HG03045 (cell line): ENCODE data around the gene GOT2.
"Not testable (repeated sequence)": the region's sequence is repeated elsewhere in the genome, so short reads cannot be mapped to it uniquely, and the experiment has no call there.

Experiments used
- ATAC-seq: cut with Tn5 transposase; IDR thresholded peaks from one replicate; pipeline ENCODE4 v1.9.1; 2021; ENCODE audit warnings: mild to moderate bottlenecking, moderate library complexity; ENCODE audit not compliant: unreplicated experiment

The GOT2 gene

DNA sequence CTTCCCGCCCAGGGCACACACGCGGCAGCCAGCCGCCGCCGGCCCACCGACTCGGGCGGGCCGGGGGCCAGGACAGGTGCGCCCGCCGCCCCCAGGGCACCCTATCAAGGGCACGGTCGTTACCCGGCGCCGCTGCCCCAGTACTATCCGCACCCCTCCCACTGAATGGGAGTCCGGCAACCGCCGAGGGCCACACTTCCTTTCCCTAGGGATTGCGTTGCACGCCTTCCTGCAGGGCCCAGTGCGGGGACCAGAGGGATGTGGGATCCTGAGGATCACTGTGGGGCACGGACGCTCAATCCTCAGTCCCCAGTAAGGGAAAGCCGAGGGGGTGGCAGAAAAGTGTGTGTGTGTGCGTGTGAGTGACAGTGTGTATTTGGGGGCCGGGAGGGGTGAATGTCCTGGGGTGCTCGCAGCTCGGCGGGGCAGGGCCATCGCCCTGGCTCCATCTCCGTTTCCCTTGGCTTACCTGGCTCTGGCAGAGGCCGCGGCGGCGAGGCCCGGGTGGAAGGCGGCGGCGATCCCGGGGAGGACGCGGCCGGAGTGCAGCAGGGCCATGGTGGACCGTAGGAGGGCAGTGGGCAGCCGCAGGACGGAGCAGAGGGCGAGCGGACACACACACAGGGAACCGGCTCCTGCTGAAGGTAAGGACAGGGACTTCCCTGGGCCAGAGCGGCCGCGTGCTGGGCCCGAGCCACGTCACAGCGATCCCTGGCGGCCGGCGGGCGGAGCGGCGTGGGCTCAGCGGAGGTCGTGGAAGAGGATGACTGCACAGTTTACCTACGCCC lies at the start of gene GOT2:
Gene GOT2, minus strand, starts transcription at position 646 of the 788 bp plus-strand sequence. Its CDS starts 88 bp downstream, at position 558.
- ATAC-seq: peak; percentile 96

DNA sequence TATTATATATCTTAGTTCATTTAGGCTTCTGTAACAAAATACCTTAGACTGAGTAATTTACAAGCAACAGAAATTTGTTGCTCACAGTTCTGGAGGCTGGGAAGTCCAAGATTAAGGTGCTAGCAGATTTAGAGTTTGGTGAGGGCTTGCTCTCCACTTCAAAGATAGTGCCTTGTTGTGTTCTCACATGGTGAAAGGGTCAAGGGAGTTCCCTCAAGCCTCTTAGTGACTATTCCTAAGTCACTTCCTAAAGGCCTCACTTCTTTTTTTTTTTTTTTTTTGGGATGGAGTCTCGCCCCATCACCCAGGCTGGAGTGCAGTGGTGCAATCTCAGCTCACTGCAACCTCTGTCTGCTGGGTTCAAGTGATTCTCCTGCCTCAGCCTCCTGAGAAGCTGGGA lies 45.2 kb upstream of the GOT2 start:
- ATAC-seq: not testable (repeated sequence)

DNA sequence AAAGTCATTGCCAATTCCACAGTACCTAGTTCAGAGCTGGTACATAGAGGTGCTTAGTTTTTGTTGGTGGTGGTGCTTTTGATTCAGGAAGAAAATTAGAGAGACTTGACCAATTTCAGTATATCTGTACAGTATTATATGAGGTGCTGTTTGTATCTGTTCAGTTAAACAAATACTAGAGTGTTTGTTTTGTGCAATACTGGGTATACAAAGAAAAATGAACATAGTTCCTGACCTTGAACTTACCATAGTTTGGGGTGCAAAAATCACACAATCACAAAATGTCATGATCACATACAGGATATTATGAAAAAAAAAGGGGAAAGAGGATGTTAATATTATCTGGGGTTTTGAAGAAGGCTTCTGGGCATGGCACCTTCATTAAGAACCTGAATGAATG lies 39.8 kb upstream of the GOT2 start:
- no peak for ATAC-seq

DNA sequence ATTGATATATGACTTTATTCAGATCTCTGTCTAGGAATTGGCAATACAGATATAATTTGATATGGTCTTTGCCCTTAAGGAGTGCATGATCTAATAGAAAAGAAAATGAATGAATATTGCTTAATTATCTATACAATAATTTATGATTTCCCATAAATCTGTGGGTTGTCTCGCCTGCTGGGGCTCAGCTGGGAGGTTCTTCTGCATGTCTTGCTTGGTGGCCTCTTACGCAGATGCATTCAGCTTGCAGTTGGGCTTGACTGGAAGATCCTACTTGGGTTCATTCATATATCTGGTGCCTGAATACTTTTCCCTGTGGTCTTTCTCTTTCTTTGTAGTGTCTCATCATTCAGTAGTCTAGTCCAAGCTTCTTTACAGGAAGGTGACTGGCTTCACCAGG lies 34.0 kb upstream of the GOT2 start:
- no peak for ATAC-seq

DNA sequence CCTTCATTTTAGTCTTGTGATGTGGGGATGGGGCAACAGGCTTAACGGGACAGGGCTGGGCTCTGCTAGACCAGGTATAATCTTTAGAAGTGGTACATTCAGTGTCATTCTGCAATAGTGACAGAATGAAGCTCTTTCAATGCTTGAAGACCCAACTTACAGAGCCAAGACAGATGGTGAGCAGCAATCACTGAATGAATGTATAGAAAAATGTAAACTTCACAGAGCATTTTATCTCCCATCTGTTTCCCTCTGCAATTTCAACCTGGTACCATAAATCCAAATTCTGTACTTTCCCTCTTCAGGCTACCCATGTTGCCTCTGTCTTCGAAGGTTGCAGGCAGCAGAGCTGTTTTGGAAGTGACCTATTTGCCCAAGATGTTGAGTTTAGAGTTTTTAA lies 33.5 kb upstream of the GOT2 start:
- ATAC-seq: no peak

DNA sequence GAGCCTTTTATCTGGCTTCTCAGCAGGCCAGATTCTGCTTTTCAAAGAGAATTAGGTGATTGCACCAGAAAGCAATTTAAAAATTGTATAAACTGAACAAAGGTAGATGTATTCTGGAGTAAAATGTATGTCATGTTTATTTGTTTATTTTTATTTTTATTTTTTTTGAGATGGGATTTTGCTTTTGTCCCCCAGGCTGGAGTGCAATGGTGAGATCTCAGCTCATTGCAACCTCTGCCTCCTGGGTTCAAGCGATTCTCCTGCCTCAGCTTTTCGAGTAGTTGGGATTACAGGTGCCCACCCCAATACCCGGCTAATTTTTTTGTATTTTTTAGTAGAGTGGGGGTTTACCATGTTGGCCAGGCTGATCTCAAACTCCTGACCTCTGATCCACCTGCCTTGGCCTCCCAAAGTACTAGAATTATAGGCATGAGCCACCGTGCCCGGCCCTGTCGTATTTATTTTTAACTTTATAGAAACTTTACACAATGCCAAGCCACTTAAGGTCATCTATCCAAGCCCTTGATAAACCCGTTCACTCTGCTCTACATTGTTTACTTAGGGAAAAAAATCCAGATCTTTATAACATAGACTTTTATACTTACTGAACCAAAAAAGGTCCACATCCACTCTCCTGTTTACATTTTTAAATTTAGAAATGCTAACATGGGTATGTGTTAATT lies 22.7 kb upstream of the GOT2 start:
- ATAC-seq: no peak

DNA sequence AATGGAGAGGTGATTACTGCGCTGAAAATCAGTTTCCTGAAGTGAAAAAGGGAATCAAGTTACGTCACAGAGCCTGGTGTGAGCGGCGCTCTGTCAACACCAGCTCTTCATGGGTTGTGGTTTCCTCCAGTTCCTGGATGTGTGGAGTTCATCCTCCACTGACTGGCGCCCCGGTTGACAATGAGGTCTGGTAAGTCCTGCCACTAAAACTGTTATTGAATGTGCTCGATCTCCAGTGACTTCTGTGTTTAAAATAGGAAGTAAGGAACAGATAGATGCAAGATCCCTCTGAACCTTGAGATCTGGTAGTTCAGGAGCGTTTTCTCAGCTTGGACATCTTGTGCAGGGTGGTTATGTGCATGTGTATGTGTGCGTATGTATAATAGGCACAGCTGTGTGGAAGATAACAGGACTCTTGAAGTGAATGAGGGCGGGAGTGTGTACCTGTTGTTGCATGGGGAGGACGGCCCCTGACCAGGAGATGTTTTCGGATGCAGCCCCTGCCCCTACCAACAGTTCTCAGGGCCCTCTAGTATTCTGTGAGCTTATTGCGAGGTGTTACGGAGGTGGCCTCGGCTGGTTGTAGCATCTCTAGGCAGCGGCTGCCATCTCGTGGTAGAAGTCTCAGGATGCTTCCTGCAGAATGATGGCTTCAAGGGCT lies 22.0 kb upstream of the GOT2 start:
- peak; percentile 93 for ATAC-seq

DNA sequence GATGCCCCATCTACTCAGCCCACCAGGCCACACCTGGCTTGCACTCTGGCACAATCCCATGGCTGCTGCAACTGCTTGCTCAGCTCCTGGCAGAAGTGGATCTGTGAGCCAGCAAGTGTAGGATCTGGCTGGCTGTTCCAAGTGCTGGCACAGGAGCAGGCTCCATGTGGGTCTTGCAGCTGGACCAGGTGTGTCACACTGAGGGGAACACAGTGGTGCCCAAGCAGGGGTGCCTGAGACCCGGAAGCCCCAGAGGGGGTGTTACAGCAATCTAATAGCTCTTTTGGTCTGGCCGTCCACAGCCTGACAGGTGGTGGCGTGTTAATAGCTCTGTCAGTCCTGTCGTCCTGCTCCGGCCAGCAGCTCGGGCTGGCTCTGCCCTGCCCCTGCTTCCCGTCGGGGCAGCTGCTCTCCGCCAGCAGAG lies 19.6 kb upstream of the GOT2 start:
- no peak for ATAC-seq

DNA sequence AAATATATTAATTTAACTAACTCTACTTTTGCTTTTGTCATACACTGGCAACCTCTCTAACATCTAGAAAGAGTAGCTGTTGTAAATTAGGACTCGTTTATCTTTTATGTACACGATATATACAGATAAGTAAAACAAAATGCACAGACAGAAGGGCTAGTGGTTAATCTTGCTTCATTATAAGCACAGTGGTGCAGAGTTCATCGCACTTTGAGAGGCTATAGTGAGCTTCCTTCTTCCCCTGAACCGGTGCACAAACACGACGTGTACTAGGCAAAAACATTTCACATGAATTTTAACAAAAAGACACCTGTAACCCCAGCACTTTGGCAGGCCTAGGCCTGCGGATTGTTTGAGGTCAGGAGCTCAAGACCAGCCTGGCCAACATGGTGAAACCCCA lies 10.4 kb upstream of the GOT2 start:
- no peak for ATAC-seq

DNA sequence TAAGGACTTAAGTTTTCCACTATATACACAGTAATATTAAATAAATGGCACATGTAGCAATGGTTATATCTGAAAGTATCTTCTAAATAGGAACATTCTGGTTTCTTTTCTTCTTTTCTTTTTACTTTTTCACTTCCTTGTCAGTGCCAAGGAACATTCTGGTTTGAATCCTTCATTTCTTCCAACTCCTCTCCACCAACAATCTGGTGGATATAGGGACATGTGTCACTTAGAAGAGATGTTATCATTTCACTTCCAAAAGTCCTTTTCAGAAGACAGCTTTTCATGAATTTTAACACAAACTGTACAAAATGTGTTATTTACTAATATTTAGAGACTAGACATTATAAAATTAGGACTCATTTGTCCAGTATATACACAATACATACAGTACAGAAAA lies 7.9 kb upstream of the GOT2 start:
- no peak for ATAC-seq

DNA sequence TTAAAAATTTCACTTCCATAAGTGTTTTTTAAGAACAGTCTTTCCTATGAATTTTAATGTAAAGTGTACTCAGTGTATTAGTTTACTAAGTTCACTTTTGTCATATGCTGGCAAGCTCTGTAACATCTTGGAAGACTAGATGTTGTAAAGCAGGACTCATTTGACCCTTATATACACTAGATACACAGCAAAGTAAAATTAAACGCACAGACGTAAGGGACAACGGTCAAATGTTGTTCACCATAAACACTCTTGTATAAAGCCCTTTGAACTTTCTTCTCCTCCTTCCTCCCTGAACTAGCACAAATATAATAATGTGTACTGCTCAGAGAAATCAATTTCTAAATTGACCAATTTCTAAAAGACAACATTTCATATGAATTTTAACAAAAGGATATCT lies 7.0 kb upstream of the GOT2 start:
- ATAC-seq: no peak

DNA sequence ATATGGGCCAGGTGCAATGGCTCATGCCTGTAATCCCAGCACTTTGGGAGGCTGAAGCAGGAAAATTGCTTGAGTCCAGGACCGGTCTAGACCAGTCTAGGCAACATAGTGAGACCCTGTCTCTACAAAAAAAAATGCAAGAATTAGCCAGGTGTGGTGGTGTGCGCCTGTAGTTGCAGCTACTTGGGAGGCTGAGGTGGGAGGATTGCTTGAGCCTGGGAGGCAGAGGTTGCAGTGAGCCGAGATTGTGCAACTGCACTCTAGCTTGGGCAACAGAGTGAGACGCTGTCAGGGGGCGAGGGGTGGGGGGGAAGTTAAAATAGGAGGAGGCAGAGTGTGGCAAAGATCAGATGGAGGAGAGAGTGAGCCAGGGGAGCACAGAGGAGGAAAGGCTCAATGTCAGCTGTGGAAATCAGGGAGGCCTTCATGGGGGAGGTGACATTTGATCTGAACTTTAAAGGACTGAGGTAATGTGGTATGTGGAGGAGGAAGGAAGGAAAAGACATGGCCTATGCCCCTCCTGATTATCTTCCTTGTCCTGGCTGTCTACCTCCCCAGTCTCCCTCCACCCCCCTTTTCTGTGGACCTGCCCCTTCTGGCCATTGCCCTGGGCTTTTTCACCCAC lies 4.7 kb upstream of the GOT2 start:
- ATAC-seq: no peak

DNA sequence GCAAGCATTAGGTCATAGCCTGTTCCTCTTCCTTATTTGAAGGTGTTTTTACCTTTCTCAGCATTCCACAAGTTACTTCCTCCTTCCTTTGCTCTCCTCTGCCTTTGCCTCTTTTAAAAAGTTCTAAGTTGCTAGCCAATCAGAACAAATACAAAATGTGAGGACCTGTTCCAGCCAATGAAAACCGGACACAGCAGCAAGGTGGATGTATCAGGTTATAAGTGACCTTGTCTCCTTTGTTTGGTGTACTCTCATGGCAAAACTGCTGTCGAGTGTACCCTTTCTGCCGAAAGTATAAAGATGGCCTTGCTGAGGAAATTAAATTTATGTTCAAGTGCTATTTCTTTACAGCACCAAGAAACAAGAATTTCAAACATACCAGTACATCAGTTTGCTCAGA lies 2.2 kb upstream of the GOT2 start:
- not testable (repeated sequence) for ATAC-seq

DNA sequence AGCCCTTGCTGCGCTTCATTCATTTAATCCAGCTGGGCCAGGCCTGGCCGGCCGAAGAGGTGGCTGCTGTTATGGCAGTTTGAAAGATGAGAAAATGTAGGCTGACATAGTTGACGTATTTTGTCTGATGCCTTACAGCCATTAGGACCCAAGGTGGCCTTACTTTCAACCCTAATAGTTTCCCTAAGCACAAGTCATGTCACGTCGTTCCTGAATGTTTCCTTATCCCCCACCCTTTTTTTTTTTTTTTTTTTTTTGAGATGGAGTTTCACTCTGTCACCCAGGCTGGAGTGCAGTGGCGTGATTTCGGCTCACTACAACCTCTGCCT lies 307 bp upstream of the GOT2 start:
- no peak for ATAC-seq

DNA sequence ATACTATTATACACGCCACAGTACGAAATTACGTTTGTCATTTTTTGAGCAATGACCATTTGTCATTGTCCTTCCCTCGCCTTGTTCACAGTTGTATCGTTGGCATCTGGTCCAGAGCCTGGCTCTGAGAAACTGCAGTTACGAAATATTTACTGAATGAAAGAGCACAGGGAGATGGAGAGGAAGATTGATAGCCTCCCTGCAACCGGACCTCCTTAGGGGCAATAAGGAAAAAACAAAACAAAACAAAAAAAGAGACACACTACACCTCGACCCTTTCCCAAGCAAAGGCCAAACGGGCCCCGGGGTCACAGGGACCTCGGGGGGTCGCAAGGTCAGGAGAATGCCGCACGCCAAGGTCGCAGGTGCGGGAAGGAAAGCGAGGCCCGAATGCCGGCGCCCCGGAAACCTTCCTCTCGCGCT lies 857 bp downstream of the GOT2 start:
- ATAC-seq: no peak

DNA sequence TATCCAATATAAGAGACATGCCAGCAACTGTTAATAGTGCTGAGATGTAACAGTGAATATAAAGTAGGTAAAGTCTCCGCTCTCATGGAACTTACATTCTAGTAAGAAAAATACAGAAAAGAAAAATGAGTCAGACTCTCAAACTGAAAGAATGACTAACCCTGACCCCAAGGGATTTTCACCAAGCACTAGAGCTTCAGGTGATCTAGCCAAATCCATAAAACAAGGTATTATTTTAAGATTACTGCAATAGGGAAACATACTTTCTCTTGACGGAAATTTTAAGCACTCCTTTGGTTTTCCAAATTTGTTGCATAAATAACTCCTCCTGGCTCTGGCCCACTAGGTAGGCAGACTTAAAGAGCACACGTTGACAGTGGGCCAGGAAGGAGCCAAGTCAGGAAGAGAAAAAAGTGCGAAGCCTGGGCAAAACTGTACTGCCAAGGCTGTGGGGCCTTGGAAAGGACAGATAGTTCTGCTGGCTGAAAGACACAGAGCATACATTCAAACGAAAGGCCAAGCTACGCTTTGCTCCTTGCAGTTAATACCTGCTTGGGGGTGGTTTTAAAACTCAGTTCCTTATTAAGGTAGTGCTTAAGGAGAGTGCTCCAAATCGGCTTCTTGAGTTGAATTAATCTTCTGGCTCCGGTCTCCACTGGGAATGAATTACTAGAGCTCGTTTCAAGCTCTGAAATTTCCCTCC lies 1.4 kb downstream of the GOT2 start:
- peak; percentile 41 for ATAC-seq

DNA sequence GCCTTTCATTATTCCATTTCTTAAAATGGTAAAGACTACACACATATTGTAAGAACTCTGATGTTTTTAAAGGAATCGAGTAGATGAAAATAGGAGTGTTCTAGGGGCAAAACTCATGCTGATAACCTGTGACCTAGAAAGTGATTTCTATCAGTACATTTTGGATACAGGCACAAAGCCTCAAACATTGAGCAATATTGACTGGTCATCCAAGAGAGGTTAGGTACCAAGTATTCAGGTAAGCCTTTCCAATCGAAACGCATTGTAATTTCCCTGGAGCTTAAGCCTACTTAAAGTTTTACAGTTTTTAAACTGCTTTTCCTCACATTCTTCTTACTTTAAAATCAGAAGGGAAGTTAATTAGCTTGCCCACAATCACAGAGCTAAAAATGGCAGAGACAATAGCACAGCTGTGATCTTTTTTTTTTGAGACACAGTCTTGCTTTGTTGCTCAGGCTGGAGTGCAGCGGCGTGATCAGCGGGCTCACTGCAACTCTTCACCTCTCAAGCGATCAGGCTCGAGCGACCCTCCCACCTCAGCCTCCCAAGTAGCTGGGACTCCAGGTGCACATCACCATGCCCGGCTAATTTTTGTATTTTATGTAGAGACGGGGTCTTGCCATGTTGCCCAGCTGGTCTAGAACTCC lies 3.3 kb downstream of the GOT2 start:
- ATAC-seq: no peak

DNA sequence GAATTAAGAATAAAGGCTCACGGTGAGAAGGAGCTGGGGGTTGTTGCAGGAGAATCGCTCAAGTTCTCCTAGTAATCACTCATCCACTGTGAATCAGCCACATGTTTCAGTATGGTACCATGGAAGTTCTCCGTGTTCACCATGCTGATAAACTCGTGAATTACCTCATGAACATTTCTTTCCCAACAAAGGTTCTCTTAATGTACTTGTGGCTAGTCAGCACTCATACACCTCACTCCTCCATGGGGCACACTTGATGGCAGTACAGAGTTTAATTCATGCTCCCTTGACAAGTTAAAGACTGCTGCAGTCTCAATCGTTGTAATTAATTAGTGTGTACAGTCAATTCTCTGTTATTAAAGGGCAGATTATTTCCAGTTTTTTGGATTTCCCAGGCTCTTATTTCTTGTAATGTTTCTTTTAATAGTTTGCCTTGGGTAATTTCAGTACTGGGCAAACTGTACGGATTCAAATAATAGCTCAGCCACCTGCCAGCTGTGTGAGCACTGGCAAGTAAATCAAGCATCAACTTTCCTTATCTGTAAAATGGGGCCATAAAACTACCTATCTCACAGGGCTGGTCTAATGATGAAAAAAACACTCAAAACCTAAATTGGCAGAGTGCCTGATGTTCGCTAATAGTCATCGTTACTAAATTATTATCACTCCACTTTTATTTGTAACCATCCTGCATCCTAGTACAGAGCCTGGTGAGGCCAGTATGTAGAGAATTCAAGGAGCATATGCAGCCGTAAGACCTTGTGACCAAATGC lies 6.1 kb downstream of the GOT2 start:
- ATAC-seq: no peak

DNA sequence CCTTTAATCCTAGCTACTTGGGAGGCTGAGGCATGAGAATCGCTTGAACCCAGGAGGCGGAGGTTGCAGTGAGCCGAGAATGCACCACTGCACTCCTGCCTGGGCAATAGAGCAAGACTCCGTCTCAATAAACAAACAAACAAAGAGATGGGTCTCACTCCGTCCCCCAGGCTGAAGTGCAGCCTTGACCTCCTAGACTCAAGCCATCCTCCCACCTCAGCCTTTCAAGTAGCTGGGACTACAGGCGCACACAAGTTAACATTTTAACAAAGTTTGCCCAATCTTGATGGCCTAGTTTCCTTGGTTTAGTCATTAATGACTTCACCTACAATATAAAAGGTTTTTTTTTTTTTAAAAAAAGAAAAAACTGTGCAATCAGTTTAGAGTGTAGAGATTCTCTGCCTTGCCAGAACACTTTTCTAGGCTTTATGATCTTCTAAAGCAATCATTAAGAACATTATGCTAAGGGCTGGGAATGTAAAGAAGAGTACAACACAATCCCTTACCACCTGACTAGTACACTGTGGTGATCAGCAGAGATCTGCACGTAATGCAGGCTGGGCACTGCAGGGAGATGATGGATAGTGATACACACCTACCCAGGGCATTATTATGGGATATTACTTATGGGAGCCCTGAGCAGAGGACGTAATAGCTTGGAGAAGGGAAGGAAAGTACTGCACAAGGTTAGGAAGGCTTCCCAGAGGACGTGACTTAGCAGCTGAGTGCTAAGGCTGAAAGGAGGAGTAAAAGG lies 6.9 kb downstream of the GOT2 start:
- ATAC-seq: no peak
